Measurements from ENCODE around the gene EPC1.

DNA sequence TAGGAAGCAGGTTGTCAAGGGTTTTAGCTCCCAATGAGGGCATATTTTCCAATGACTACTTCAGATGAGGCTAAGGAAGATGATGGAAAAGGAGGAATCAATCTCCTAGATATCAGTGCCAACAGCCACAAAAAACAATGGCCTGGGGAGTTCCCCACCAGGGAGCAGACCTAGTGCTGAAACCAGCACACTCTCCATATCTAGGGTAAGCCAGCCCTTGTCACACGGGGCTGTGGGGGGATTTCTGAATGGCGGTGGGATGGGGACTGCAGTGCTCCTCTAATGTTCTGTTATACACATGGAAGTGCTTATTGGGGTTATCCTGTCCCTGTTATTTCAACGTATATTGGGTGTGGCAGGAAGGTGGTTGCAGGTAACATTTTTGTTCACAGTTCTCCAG lies 18.5 kb downstream of the EPC1 start:
- TF ChIP-seq, protein P1, sequence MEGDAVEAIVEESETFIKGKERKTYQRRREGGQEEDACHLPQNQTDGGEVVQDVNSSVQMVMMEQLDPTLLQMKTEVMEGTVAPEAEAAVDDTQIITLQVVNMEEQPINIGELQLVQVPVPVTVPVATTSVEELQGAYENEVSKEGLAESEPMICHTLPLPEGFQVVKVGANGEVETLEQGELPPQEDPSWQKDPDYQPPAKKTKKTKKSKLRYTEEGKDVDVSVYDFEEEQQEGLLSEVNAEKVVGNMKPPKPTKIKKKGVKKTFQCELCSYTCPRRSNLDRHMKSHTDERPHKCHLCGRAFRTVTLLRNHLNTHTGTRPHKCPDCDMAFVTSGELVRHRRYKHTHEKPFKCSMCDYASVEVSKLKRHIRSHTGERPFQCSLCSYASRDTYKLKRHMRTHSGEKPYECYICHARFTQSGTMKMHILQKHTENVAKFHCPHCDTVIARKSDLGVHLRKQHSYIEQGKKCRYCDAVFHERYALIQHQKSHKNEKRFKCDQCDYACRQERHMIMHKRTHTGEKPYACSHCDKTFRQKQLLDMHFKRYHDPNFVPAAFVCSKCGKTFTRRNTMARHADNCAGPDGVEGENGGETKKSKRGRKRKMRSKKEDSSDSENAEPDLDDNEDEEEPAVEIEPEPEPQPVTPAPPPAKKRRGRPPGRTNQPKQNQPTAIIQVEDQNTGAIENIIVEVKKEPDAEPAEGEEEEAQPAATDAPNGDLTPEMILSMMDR (IDR thresholded peaks at IDR 0.05), result no peak
- TF ChIP-seq, protein P2, sequence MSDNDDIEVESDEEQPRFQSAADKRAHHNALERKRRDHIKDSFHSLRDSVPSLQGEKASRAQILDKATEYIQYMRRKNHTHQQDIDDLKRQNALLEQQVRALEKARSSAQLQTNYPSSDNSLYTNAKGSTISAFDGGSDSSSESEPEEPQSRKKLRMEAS (IDR thresholded peaks at IDR 0.05; ENCODE audit: low read depth), result no peak
- TF ChIP-seq ELF1 (IDR thresholded peaks at IDR 0.05) (no peak), POLR2AphosphoS5 (IDR thresholded peaks at IDR 0.05; ENCODE audit: low read depth, low read length) (no peak), FOXJ3 (CRISPR knock-in tag; IDR thresholded peaks at IDR 0.05) (no peak)

Data from SK-N-SH (cell line).